SK-N-SH treated with all-trans-retinoic acid at 6 μM for 48 hours (cell line): ENCODE results near the gene ENPP3.

ENCODE experiments used
- ARNTL ChIP-seq: fragments of 450-650 bp; formaldehyde crosslinking; IDR thresholded peaks from 2 replicates; pipeline ENCODE4 v1.5.0; 2020; ENCODE audit warnings: low read depth, mild to moderate bottlenecking, moderate library complexity, borderline replicate concordance
- GLIS3 ChIP-seq: fragments of 250-450 bp; sonication (Bioruptor Pico); IDR thresholded peaks from 2 replicates; pipeline ENCODE4 v1.5.0; 2020; ENCODE audit warnings: mild to moderate bottlenecking, moderate library complexity
- ISL1 ChIP-seq: fragments of 250-450 bp; sonication (Bioruptor Pico); IDR thresholded peaks from 2 replicates; pipeline ENCODE4 v2.1.2; 2022; ENCODE audit warnings: mild to moderate bottlenecking, moderate library complexity
- ZFP3 ChIP-seq: fragments of 250-450 bp; sonication (Bioruptor Pico); IDR thresholded peaks from 2 replicates; pipeline ENCODE4 v1.5.0; 2020; ENCODE audit warnings: mild to moderate bottlenecking, moderate library complexity

DNA sequence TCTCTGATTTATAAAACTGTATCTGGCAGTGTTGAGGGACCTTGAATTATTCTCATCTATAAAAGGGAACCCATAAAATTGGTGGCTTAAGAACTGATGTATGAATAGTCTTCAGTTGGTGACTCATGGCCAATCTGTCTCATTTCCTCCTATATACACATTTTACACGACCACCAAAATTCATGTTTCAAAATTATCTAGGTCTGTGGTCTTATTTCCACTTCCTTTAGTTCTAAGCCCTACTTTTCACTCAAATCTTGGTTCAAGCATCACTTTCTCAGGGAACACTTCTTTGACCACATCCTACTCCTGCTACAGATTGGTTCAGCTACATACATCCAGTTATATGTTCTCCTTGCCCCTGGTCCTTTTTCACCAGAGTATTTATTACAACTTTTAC is 152.1 kb downstream of the ENPP3 start:
- no peak for TF ChIP-seq ARNTL
- no peak for TF ChIP-seq GLIS3
- no peak for TF ChIP-seq ISL1 (CRISPR knock-in tag)
- TF ChIP-seq ZFP3 = no peak
